H9 (cell line): ENCODE measurements around the gene SNRPD3. TPM values are rescaled to one million over a fixed set of nuclear protein-coding genes. Genes with fewer than 3 reads are reported as not detected.

Experiments used
- DNase-seq: peaks from one replicate; pipeline ENCODE4 v3.0.0-alpha.2; 2017
- H2AFZ ChIP-seq: one replicate; pipeline ENCODE4 v1.6.1; 2013; ENCODE audit warnings: mild to moderate bottlenecking, low read length, control low read depth, moderate library complexity
- H2AK5ac ChIP-seq: 2 replicates; pipeline ENCODE4 v1.6.1; 2013; ENCODE audit warnings: low read length, control low read depth, mixed read lengths; ENCODE audit not compliant: insufficient read length
- H2BK120ac ChIP-seq: one replicate; pipeline ENCODE4 v1.6.1; 2013; ENCODE audit warnings: low read depth, mild to moderate bottlenecking, low read length, control low read depth, inconsistent platforms; ENCODE audit not compliant: poor library complexity, severe bottlenecking
- H2BK12ac ChIP-seq: 2 replicates; pipeline ENCODE4 v1.6.1; 2013; ENCODE audit warnings: low read length, control low read depth, mixed read lengths, low read depth; ENCODE audit not compliant: insufficient read length
- H2BK15ac ChIP-seq: 2 replicates; pipeline ENCODE4 v1.6.1; 2013; ENCODE audit warnings: low read depth, low read length, control low read depth
- H2BK20ac ChIP-seq: one replicate; pipeline ENCODE4 v1.6.1; 2013; ENCODE audit warnings: low read depth, mild to moderate bottlenecking, low read length, control low read depth, inconsistent platforms; ENCODE audit not compliant: poor library complexity, severe bottlenecking
- H2BK5ac ChIP-seq: 2 replicates; pipeline ENCODE4 v1.6.1; 2013; ENCODE audit warnings: low read length, control low read depth, mixed read lengths; ENCODE audit not compliant: insufficient read length
- H3K14ac ChIP-seq: 2 replicates; pipeline ENCODE4 v1.6.1; 2013; ENCODE audit warnings: low read length, control low read depth; ENCODE audit not compliant: insufficient read depth
- H3K18ac ChIP-seq: 2 replicates; pipeline ENCODE4 v1.6.1; 2013; ENCODE audit warnings: low read depth, mild to moderate bottlenecking, mixed read lengths, low read length, control low read depth; ENCODE audit not compliant: insufficient read length
- H3K23ac ChIP-seq: 2 replicates; pipeline ENCODE4 v1.6.1; 2013; ENCODE audit warnings: low read length, control low read depth, mixed read lengths, low read depth; ENCODE audit not compliant: insufficient read length
- H3K23me2 ChIP-seq: 2 replicates; pipeline ENCODE4 v1.6.1; 2013; ENCODE audit warnings: low read depth, mild to moderate bottlenecking, mixed read lengths, low read length, control low read depth; ENCODE audit not compliant: insufficient read length, poor library complexity, severe bottlenecking
- H3K27ac ChIP-seq: 2 replicates; pipeline ENCODE4 v1.5.1; 2013; ENCODE audit warnings: low read length, control low read depth, mixed read lengths, low read depth; ENCODE audit not compliant: insufficient read length
- H3K27me3 ChIP-seq: 2 replicates; pipeline ENCODE4 v1.6.1; 2013; ENCODE audit warnings: low read length, control low read depth, inconsistent platforms; ENCODE audit not compliant: insufficient read depth
- H3K4ac ChIP-seq: 2 replicates; pipeline ENCODE4 v1.6.1; 2013; ENCODE audit warnings: low read depth, mild to moderate bottlenecking, control low read depth, inconsistent platforms, low read length, moderate library complexity
- H3K4me1 ChIP-seq: 2 replicates; pipeline ENCODE4 v1.6.1; 2013; ENCODE audit warnings: low read length, control low read depth, inconsistent platforms; ENCODE audit not compliant: insufficient read depth
- H3K4me2 ChIP-seq: 2 replicates; pipeline ENCODE4 v1.6.1; 2013; ENCODE audit warnings: low read length, control low read depth, mixed read lengths; ENCODE audit not compliant: insufficient read length, insufficient read depth
- H3K56ac ChIP-seq: 2 replicates; pipeline ENCODE4 v1.6.1; 2013; ENCODE audit warnings: low read depth, mild to moderate bottlenecking, mixed read lengths, low read length, control low read depth; ENCODE audit not compliant: insufficient read length
- H3K79me1 ChIP-seq: 2 replicates; pipeline ENCODE4 v1.6.1; 2013; ENCODE audit warnings: low read depth, mild to moderate bottlenecking, moderate library complexity, low read length, control low read depth, inconsistent platforms; ENCODE audit not compliant: insufficient read depth, poor library complexity, severe bottlenecking
- H3K79me2 ChIP-seq: 2 replicates; pipeline ENCODE4 v1.6.1; 2013; ENCODE audit warnings: low read length, control low read depth, inconsistent platforms; ENCODE audit not compliant: insufficient read depth
- H3K9ac ChIP-seq: 2 replicates; pipeline ENCODE4 v1.6.1; 2013; ENCODE audit warnings: low read length, control low read depth, mixed read lengths; ENCODE audit not compliant: insufficient read length; ENCODE audit errors: extremely low read depth
- H3K9me3 ChIP-seq: one replicate; pipeline ENCODE4 v1.6.1; 2013; ENCODE audit warnings: low read depth, low read length, inconsistent platforms; ENCODE audit not compliant: control insufficient read depth
- H3T11ph ChIP-seq: one replicate; pipeline ENCODE4 v1.6.1; 2013; ENCODE audit warnings: mild to moderate bottlenecking, low read length, control low read depth, inconsistent platforms
- H4K20me1 ChIP-seq: one replicate; pipeline ENCODE4 v1.6.1; 2013; ENCODE audit not compliant: control insufficient read depth, insufficient read length, insufficient read depth
- H4K5ac ChIP-seq: 2 replicates; pipeline ENCODE4 v1.6.1; 2013; ENCODE audit warnings: low read depth, mild to moderate bottlenecking, mixed read lengths, low read length, control low read depth; ENCODE audit not compliant: insufficient read length
- H4K8ac ChIP-seq: replicated peaks from 2 replicates; pipeline ENCODE4 v1.6.1; 2013; ENCODE audit warnings: low read length, control low read depth, mixed read lengths, low read depth; ENCODE audit not compliant: insufficient read length
- H4K91ac ChIP-seq: 2 replicates; pipeline ENCODE4 v1.6.1; 2013; ENCODE audit warnings: low read depth, mild to moderate bottlenecking, moderate library complexity, mixed read lengths, low read length, control low read depth; ENCODE audit not compliant: insufficient read length
- H3K27ac Mint-ChIP-seq, 3 experiments: 2 replicates in 2 of 3; 3 replicates in 1 of 3; pipeline ENCODE4 v1.8.0; 2020 to 2021; ENCODE audit warnings: mixed read lengths in 3 of 3, mild to moderate bottlenecking in 1 of 3, moderate library complexity in 1 of 3
- H3K27me3 Mint-ChIP-seq: 2 replicates; pipeline ENCODE4 v1.8.0; 2021; ENCODE audit warnings: low read depth, mild to moderate bottlenecking, moderate library complexity, mixed read lengths
- H3K36me3 Mint-ChIP-seq, 3 experiments: 2 replicates in 2 of 3; 3 replicates in 1 of 3; pipeline ENCODE4 v1.8.0; 2020 to 2021; ENCODE audit warnings: low read depth in 3 of 3, mixed read lengths in 3 of 3; ENCODE audit not compliant: insufficient read depth in 1 of 3
- H3K4me1 Mint-ChIP-seq, 2 experiments: 2 replicates each; pipeline ENCODE4 v1.8.0; 2020; ENCODE audit warnings: mixed read lengths in 2 of 2
- H3K4me3 Mint-ChIP-seq, 2 experiments: 2 replicates in 1 of 2; 3 replicates in 1 of 2; pipeline ENCODE4 v1.8.0; 2020 to 2021; ENCODE audit warnings: mild to moderate bottlenecking in 2 of 2, mixed read lengths in 2 of 2, moderate library complexity in 1 of 2
- H3K9me3 Mint-ChIP-seq, 2 experiments: 2 replicates in 1 of 2; 3 replicates in 1 of 2; pipeline ENCODE4 v1.8.0; 2020; ENCODE audit warnings: mild to moderate bottlenecking in 2 of 2, mixed read lengths in 2 of 2, moderate library complexity in 1 of 2
- CTCF ChIP-seq: fragments of 200-600 bp; sonication (generic); conservative IDR thresholded peaks from 3 replicates; pipeline ENCODE4 v1.8.0; 2021; ENCODE audit warnings: antibody characterized with exemption, mild to moderate bottlenecking
- WGBS: extraction: QIAGEN DNeasy Blood & Tissue Kit; methylation state at CpG from one replicate; pipeline ENCODE4 v1.1.7; 2013; ENCODE audit warnings: missing lambda C conversion rate, low lambda C conversion rate, mixed read lengths; ENCODE audit not compliant: insufficient read length; ENCODE audit errors: extremely low coverage; 5-methylcytosine and 5-hydroxymethylcytosine counted together
- total RNA-seq: library from RNA; stranded (reverse); gene quantifications from 2 replicates; pipeline ENCODE4 v1.2.1, GENCODE V29; 2021

The SNRPD3 gene
- total RNA-seq, 1 experiment from 2014 or later, result 212 TPM

DNA sequence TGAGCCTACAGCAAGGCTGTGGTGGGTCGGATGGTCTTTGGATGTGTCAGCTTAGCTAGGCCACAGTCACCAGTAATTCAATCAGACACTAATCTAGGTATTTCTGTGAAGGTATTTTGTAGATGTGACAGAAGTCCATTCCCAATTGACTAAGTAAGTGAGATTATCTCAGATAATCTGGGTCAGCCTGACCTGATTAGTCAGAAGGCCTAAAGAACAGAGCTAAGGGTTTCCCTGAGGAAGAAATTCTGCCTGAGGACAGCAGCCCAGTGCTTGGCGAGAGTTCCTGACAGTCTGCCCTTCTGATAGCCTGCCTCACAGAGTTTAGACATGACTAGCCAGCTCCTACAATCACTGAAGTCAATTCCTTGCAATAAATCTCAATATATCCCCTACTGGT is 29.6 kb upstream of the SNRPD3 start:
- H2BK12ac ChIP-seq, result no peak overlapping the region
- H3K18ac ChIP-seq, result no peak overlapping the region
- no peaks in the 10 kb centered on the region for H4K20me1 ChIP-seq
- no peak overlapping the region for H4K5ac ChIP-seq
- H3K14ac ChIP-seq, result no peak overlapping the region
- no CpG with 5 or more reads among the region's 2 CpGs for WGBS
- H3K9ac ChIP-seq, result no peak overlapping the region
- no peaks in the 10 kb centered on the region for H3K27me3 ChIP-seq
- H3K23me2 ChIP-seq, result no peaks in the 10 kb centered on the region
- no peak overlapping the region for H3K4ac ChIP-seq
- no peaks in the 10 kb centered on the region for H3K79me2 ChIP-seq
- no peak overlapping the region for H3K27ac ChIP-seq
- H2BK5ac ChIP-seq, result no peak overlapping the region
- H2AK5ac ChIP-seq, result no peak overlapping the region
- no peaks in the 10 kb centered on the region for H3K79me1 ChIP-seq
- no peaks in the 10 kb centered on the region; the same call in 1 of the 2 replicates for H3K4me1 ChIP-seq
- no peak overlapping the region for H3K4me2 ChIP-seq
- no peak overlapping the region for H2BK120ac ChIP-seq
- no peak overlapping the region for H2BK20ac ChIP-seq
- H3K23ac ChIP-seq, result no peak overlapping the region
- Mint-ChIP-seq H3K27ac (no peak overlapping the region), H3K36me3 (no peaks in the 10 kb centered on the region), H3K4me3 (no peak overlapping the region), H3K9me3 (no peaks in the 10 kb centered on the region), H3K4me1 (peaks cover 13 to 18% of the 10 kb centered on the region in 2 experiments), H3K27me3 (no peaks in the 10 kb centered on the region)
- no peak for DNase-seq
- H3T11ph ChIP-seq, result no peak overlapping the region
- no peak overlapping the region for H2AFZ ChIP-seq
- H2BK15ac ChIP-seq, result no peak overlapping the region
- H4K91ac ChIP-seq, result no peak overlapping the region
- no peak overlapping the region for H3K56ac ChIP-seq
- no peak overlapping the region for H4K8ac ChIP-seq
- H3K9me3 ChIP-seq, result no peaks in the 10 kb centered on the region
- TF ChIP-seq CTCF, result no peak
